ENCODE results near the gene EXOC4.

The EXOC4 gene

DNA sequence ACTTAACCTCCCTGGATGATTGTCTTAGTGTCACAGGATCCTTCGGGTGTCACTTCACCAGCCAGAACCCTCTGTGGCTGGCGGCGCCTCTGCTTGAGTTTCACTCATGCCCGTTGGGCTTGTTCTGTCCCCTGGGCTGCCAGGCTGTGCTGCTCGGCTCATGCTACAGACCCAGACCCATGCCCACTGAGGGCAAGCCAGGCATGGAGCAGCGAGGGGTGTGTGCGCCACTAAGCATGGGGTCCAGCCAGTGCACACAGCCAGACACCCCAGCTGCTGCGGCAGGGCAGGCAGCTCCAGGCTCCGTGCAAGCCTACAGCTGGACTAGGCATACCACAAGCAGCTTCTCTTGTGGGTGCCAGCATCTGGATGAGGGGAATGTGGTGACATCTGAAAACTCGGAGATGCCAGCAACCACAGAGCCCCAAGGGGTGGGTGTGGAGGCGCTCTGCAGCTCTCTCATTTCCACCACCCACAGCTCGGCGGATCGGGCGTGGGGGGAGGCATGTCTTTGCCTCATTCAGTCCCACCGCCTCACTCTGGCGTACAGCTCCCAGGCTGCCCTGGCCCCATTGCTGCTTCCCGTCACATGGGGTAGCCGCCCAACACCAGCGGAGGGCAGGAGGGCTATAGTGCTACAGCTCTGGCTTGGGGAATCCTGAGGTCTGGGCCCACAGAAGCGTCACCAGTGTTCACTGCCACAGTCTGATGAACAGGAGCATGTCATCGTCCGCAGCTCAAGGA is 604.7 kb downstream of the EXOC4 start:
- Histone ChIP-seq H3K4me3 (ENCODE audit: severe bottlenecking) (no peak overlapping the region), H3K9me3 (ENCODE audit: severe bottlenecking) (no peaks in the 10 kb centered on the region), H3K4me1 (ENCODE audit: insufficient read depth, poor library complexity, severe bottlenecking) (peaks cover 15% of the 10 kb centered on the region), H3K36me3 (ENCODE audit: low read depth) (no peaks in the 10 kb centered on the region), H3K27ac (ENCODE audit: poor library complexity, severe bottlenecking) (no peak overlapping the region), H3K27me3 (ENCODE audit: insufficient read depth, poor library complexity, severe bottlenecking) (no peaks in the 10 kb centered on the region)
- ATAC-seq (ENCODE audit: low read depth) (no peak), DNase-seq (ENCODE audit: low spot score) (no peak)
- TF ChIP-seq, protein P1, sequence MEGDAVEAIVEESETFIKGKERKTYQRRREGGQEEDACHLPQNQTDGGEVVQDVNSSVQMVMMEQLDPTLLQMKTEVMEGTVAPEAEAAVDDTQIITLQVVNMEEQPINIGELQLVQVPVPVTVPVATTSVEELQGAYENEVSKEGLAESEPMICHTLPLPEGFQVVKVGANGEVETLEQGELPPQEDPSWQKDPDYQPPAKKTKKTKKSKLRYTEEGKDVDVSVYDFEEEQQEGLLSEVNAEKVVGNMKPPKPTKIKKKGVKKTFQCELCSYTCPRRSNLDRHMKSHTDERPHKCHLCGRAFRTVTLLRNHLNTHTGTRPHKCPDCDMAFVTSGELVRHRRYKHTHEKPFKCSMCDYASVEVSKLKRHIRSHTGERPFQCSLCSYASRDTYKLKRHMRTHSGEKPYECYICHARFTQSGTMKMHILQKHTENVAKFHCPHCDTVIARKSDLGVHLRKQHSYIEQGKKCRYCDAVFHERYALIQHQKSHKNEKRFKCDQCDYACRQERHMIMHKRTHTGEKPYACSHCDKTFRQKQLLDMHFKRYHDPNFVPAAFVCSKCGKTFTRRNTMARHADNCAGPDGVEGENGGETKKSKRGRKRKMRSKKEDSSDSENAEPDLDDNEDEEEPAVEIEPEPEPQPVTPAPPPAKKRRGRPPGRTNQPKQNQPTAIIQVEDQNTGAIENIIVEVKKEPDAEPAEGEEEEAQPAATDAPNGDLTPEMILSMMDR (IDR thresholded peaks at IDR 0.05; ENCODE audit: poor library complexity, severe bottlenecking): no peak

DNA sequence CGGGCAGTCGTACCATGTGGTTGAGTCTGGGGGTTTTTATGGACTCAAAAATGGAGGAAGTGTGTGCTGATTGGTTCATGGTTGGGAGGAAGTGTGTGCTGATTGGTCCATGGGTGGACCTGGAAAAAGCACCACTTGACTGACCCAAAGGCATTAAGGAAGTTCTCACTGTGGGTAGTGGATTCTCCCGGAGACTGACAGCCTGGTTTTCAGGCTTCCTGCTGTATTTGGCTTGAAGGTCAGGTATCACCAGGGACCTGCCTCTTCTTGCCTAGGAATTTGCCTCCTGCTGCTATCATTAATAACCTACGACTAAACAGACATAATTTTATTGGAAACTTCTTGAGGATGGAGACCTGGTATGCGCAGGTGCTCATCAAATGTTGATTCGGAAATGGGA is 605.4 kb downstream of the EXOC4 start:
- H3K27ac ChIP-seq (ENCODE audit: poor library complexity, severe bottlenecking): no peak overlapping the region
- no peak for DNase-seq (ENCODE audit: low spot score)
- ATAC-seq (ENCODE audit: low read depth): no peak
- H3K4me1 ChIP-seq (ENCODE audit: insufficient read depth, poor library complexity, severe bottlenecking): peaks cover 8% of the 10 kb centered on the region
- H3K4me3 ChIP-seq (ENCODE audit: severe bottlenecking): no peak overlapping the region
- TF ChIP-seq, protein P1 (IDR thresholded peaks at IDR 0.05; ENCODE audit: poor library complexity, severe bottlenecking): no peak
- no peaks in the 10 kb centered on the region for H3K9me3 ChIP-seq (ENCODE audit: severe bottlenecking)
- no peaks in the 10 kb centered on the region for H3K36me3 ChIP-seq (ENCODE audit: low read depth)
- H3K27me3 ChIP-seq (ENCODE audit: insufficient read depth, poor library complexity, severe bottlenecking): no peaks in the 10 kb centered on the region

DNA sequence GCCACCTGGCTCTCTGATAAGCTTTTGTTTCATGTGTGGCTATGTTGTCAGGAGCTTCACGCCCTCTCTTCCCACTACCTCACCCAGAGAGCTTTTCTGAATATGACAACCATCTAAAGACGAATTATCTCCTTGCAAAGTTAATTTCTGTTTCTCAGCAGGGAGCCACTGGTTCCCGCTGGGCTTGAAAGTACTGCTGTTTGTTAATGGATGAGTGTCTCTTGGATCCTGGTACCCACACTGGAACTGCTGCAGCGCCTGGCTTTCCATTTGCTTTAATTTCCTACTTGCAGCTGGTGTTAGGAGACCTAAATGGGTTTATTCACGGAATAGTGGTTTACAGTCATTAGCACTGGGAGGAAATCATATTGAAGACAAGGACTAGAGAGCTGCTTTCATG is 606.4 kb downstream of the EXOC4 start:
- no peak for DNase-seq (ENCODE audit: low spot score)
- Histone ChIP-seq H3K27ac (ENCODE audit: poor library complexity, severe bottlenecking) (no peak overlapping the region), H3K36me3 (ENCODE audit: low read depth) (no peaks in the 10 kb centered on the region), H3K27me3 (ENCODE audit: insufficient read depth, poor library complexity, severe bottlenecking) (no peaks in the 10 kb centered on the region), H3K4me1 (ENCODE audit: insufficient read depth, poor library complexity, severe bottlenecking) (no peaks in the 10 kb centered on the region), H3K4me3 (ENCODE audit: severe bottlenecking) (no peak overlapping the region), H3K9me3 (ENCODE audit: severe bottlenecking) (no peaks in the 10 kb centered on the region)
- no peak for ATAC-seq (ENCODE audit: low read depth)
- TF ChIP-seq, protein P1 (IDR thresholded peaks at IDR 0.05; ENCODE audit: poor library complexity, severe bottlenecking): no peak

GRCh38 chr7:133859871-133860450 is 607.1 kb downstream of the EXOC4 start:
- no peaks in the 10 kb centered on the region for H3K27me3 ChIP-seq (ENCODE audit: insufficient read depth, poor library complexity, severe bottlenecking)
- TF ChIP-seq, protein P1 (IDR thresholded peaks at IDR 0.05; ENCODE audit: poor library complexity, severe bottlenecking): no peak
- no peak overlapping the region for H3K4me3 ChIP-seq (ENCODE audit: severe bottlenecking)
- no peaks in the 10 kb centered on the region for H3K36me3 ChIP-seq (ENCODE audit: low read depth)
- DNase-seq (ENCODE audit: low spot score) (no peak), ATAC-seq (ENCODE audit: low read depth) (no peak)
- H3K27ac ChIP-seq (ENCODE audit: poor library complexity, severe bottlenecking): no peak overlapping the region
- no peaks in the 10 kb centered on the region for H3K9me3 ChIP-seq (ENCODE audit: severe bottlenecking)
- no peaks in the 10 kb centered on the region for H3K4me1 ChIP-seq (ENCODE audit: insufficient read depth, poor library complexity, severe bottlenecking)

All from RWPE2 (cell line).